Activated naive CD4-positive, alpha-beta T cell treated with anti-CD3 and anti-CD28 coated beads, Interleukin-2, amount 50 U/mL, for 16 hours (primary cell): ENCODE measurements around the gene CAD.
"Not testable (repeated sequence)": the region's sequence is repeated elsewhere in the genome, so short reads cannot be mapped to it uniquely, and the experiment has no call there.

Experiments
- DNase-seq: peaks from one replicate; pipeline ENCODE4 v3.0.0-alpha.2; 2020

Gene CAD

DNA sequence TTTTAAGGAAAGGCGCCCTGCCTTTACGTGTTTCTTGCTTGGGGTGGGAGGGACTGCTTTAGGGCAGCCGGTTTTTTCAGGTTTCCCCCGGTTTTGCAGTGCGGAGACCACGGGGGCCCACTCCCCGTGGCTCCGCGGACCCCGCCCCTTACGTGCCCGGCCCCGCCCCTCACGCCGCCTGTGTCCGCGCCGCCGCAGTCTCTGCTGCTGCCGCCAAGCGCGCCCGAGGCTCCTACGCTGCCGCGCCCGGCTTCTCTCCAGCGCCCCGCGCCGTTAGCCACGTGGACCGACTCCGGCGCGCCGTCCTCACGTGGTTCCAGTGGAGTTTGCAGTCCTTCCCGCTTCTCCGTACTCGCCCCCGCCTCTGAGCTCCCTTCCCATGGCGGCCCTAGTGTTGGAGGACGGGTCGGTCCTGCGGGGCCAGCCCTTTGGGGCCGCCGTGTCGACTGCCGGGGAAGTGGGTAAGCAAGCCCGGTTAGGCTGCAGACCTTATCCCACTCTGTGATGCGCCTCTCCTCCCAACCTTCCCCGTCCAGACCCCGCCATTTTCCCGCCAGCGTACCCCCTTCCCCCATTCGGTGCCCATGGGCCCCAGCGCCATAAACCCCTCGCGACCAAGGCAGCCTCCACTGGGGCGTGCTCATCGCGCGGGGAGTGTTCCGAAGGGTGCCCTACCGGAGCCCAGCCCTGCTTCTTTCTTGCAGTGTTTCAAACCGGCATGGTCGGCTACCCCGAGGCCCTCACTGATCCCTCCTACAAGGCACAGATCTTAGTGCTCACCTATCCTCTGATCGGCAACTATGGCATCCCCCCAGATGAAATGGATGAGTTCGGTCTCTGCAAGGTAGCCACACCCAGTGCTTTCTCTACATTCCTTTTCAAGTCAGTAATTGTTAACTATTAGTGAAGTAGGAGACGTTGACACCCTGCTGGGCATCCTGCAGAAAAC lies at the start of gene CAD:
CAD (plus strand) TSS at position 197 of the 949 bp plus-strand sequence; CDS start at position 380, 183 bp downstream.
- DNase-seq = peak; percentile 94

DNA sequence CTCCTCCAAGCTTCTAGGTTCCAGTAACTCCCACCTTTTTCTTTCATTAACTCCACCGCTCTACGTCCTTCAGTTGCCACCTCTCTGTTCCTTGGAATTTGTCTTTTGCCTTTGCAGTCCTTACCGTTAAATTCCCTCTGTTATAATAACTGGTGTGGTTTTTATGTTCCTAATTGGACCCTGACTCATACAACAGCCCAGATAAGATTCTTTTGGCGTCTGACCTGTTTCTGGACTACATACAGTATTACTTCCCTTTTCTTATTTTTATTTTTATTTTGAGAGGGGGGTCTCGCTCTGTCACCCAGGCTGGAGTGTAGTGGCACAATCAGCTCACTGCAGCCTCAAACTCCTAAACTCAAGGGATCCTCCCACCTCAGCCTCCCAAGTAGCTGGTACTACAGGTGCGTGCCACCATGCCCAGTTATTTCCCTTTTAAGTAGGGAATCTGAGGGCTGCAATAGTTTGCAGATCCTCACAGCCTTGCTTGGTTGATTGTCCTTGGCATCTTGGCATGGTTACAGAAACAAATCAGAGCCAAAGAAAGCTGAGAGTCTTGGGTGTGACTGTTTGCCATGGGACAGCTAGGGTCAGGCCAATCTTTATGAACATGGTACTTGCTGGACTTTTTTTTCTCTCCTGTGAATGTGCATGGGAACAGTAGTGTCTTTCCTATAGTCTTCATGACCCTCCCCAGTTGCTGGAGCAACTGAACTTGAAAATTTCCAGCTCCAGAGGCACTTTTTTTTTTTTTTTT lies 46.4 kb upstream of the CAD start:
- DNase-seq = no peak

DNA sequence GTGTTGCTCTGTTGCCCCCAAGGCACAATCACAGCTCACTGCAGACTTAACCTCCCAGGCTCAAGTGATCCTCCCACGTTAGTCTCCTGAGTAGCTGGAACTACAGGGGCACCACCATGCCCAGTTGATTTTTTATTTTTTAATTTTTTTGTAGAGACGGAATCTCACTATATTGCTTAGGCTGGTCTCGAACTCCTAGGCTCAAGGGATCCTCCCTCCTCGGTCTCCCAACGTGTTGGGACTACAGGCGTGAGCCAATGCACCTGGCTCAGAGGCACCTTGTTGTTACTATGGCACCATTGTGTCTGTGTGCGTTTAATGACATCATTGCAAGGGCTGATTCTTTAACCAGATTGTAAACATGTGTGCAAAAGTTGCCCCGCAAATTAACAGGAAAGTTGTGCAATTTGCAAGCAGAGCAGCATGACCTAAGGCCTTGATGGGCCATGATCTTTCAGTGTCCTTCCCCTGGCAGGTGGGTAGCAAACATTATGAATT lies 45.8 kb upstream of the CAD start:
- no peak for DNase-seq

DNA sequence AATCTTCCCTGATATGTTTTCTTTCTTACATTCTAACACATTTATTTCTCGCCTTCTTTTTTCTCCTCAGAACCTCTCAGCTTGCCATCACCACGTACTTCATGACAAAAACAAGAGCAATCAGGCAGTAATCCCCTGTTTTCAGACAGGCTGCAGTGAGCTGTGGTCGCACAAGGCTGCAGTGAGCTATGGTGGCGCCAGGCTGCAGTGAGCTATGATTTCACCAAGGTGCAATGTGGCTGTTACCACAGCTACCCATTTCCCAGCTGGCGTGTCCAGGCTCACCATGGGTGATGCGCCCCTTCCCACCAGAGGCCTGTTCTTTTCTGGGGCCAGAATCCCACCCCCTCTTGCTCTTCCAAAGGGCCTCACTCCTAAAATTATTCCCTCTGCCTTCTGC lies 42.5 kb upstream of the CAD start:
- no peak for DNase-seq

DNA sequence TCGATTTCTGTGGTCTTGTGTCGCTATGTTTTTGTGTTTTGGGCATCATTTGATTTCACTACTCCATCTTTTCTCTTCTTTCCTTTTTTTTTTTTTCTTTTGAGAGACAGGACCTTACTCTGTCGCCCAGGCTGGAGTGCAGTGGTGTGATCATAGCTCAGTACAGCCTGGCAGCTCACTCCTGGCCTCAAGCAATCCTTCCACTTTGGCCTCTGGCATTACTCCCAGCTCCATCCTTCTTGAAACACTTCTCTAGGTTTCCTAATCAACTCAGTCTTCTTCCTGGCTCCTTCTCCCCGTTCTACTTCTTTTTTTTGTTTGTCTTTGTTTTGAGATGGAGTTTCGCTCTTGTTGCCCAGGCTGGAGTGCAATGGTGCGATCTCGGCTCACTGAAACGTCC lies 41.8 kb upstream of the CAD start:
- DNase-seq = no peak

DNA sequence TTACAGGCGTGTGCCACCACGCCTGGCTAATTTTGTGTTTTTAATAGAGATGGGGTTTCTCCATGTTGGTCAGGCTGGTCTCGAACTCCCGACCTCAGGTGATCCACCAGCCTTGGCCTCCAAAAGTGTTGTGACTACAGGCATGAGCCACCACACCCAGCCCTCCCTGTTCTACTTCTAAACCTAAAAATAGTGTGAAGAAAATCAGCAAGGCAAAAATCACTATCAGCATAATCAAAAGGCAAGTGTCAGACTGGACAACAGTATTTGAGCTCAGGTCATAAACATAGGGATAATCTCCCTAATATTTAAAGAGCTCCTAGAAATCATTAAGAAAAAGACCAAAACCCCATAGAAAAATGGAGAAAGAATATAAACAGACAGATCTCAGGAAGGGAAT lies 41.4 kb upstream of the CAD start:
- not testable (repeated sequence) for DNase-seq

DNA sequence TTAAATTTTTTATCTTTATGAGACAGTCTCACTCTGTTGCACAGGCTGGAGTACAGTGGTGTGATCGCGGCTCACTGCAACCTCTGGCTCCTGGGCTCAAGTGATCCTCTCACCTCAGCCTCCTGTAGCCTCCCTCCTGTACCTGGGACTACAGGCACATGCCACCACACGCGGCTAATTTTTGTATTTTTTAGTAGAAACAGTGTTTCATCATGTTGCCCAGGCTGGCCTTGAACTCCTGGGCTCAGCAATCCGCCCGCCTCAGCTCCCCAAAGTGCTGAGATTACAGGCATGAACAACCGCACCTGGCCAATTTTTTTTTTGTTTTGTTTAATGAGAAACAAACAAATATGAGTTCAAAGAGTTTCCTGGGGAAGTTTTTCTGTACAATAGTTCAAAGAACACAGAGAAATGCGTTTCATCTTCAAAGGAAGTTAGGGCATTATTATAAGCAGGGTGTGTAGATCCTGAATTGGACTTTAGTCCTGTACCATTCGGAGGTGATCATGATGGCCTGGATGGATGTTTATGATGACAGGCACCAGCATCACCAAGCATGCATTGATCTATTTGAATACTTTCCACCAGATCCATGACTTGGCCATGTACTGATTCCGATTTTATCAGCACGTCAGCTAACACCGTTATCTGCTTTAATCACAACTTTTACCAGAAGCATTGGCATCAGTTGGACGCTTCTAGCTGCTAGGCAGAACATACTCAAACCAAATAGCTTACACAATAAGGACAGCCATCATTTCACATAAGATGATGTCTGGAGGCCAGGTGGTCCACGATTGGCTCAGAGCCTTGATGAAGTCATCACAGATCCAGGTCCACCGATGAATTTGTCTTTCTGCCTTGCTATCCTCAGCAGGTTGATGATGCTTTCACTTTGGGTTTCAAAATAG lies 39.5 kb upstream of the CAD start:
- no peak for DNase-seq

DNA sequence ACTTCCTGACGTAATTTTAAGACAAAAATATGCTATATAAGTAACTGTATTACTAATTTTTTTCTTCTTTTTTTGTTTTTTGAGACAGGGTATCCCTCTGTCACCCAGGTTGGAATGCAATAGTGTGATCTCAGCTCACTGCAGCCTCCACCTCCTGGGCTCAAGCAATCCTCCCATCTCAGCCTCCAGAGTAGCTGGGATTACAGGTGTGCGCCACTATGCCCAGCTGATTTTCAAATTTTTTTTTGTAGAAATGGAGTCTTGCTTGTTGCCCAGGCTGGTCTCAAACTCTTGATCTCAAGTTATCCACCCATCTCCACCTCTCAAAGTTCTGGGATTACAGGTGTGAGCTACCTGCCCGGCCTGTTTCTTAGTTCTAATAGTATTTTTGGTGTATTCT lies 38.7 kb upstream of the CAD start:
- DNase-seq = no peak

DNA sequence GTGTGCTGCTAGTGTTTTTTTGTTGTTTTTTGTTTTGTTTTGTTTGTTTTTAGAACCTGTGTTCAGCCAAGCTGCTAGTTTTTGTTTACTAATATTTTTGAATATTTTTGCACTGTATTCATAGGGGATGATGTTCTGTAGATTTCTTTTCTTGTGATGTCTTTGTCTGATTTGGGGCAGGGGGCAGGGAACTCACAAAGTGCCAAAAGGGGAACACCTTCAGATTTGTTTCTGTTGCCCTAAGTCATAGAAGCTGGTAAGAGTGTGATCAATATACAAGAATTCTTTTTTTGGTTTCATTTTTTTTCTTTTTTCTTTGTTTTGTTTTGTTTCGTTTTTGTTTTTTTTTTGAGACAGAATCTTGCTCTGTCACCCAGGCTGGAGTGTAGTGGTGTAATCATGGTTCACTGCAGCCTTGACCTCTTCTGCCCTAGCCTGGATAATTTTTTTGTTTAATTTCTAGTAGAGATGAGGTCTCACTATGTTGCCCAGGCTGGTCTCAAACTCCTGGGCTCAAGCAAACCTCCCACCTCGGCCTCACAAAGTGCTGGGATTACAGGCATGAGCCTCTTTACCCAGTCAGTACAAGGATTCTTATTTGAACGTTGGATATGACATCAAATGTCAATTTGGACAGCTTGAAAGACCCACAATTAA lies 37.7 kb upstream of the CAD start:
- no peak for DNase-seq

DNA sequence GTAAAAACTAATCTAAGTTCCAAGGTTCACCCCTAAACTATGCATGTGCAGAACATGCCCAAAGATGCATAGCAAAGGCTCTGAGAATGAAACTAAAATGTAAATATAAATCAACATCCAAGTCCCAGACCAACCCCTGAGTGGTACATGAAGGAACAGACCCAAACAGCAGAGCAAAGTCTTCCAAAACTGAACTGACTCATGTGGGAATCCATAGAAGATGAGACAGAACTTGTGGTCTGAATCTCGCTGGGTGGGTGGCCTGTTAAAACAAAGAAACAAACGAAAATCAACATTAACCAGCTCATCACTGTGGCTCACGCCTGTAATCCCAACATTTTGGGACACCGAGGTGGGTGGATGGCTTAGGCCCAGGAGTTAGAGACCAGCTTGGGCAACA lies 34.8 kb upstream of the CAD start:
- DNase-seq = no peak

DNA sequence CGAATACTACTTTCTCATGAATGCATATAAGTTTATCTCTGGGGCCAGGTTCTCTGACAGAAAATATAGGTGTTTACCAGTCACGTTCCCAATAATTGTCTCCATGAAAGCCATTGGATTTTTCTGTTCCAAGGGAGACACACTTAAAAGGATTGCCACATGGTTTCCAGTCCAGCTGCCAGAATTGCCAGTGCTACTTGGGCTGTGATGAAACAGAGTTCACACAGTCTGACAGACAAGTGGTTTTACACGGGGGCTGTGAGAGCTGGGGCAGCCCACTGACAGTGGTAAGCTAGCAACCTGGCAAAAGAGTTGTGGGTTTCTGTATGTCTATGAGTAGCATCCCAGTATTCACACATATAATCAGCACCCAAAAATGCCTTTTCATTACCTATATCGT lies 33.1 kb upstream of the CAD start:
- no peak for DNase-seq

DNA sequence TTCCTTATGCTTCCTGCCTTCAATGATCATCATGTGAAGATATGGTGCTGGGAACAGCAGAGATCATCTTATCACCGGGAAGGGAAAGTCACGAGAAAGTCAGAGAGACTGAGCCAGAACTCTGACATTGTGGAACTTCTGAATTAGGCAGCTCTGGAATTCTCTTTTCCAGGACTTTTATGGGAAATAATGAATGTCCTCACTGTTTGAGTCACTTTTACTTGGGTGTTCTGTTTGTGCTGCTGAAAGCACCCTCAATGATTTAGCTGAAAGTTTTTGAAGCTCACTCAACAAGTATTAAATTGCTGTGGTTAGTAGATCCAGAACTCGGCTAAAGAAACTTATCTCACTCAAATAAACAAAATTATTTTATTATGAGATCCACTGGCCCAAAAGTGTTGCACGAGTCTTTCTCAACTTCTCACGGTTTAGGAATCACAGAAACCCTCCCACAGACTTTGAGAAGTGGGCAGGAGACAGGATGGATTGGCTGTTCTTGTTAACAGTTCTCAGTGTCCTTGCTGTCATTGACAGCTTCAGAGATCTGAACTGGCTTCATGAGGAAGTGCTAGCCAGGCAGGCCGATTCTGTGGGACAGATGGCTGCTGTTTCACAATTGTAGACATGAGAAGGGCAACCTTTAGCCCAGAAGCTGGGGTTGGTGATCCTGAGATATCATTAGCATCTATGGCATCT lies 31.7 kb upstream of the CAD start:
- no peak for DNase-seq

DNA sequence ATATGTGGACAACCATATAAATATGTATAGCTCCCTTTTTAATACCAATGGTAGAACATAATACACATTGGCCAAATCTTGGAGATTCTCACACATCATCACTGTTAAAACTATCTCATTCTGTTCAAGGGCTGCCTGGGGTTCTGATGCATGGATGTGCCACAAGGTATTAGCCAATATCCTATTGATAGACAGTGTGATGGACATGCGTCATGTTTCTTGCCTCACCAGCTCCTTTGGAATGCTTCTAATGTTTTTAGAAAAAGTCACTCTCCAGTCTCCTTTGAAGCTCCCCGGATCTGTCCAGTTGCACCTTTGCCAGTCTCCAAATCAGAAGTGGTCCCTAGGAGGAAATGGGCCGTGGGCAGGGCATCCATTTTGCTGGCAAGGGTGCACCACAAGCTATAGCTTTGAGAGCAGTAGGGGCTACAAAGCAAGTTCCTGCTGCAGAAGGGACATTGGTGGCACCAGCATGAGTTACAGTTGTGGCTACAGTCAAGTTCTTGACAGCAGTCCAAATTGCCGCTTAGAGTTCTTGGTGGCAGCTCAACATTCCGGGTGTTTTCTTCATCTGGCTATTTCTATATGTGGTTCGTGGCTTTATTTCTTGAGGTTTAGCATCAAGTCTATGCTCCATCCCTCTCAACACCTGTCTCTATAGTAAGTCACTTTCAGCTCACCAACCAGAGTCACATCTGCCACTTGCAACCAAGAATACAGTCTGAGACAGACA lies 30.4 kb upstream of the CAD start:
- DNase-seq = no peak

DNA sequence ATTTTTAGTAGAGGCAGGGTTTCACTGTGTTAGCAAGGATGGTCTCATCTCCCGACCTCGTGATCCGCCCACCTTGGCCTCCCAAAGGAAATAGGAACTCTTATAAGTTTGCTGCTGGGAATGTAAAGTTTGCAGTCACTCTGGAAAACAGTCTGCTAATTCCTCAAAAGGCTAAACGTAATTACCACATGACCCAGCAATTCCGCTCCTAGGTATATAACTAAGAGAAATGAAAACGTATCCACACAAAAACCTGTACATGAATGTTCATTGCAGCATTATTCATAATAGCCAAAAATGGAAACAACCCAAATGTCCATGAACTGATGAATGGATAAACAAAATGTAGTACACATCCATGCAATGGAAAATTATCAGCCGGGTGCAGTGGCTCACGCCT lies 27.2 kb upstream of the CAD start:
- no peak for DNase-seq

DNA sequence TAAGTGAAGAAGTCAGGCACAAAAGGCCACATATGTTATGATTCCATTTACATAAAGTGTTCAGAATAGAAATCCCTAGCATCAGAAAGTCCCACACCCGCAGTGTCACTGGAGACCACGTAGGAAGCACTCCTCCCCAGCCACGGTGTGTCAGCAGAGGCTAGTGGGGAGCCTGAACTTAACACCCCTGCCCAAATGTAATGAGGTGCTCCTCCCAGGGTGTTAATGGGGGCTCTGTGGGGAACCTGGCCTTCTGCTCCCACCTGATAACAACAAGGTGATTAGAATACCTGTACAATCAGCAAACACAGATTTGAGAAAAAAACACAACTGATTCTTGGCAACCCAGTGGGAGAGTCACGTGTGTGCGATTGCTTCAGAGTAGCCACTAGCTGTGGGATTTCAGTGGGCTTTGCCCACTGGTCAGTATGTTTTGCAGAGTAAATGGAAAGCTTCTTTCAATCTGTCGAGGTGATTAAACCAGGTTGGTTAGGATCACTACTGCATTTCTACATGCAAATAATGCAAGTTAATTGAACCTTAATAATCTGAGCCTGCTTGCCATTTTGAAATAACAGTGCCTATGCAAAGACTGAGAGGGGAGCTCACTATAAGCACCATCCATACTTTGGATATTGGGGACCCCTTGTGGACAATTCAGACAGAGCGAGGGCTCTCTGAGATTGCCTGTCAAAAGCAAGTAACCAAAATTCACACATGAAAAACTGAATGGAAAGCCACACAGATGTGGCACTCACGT lies 25.9 kb upstream of the CAD start:
- peak; percentile 25 for DNase-seq

DNA sequence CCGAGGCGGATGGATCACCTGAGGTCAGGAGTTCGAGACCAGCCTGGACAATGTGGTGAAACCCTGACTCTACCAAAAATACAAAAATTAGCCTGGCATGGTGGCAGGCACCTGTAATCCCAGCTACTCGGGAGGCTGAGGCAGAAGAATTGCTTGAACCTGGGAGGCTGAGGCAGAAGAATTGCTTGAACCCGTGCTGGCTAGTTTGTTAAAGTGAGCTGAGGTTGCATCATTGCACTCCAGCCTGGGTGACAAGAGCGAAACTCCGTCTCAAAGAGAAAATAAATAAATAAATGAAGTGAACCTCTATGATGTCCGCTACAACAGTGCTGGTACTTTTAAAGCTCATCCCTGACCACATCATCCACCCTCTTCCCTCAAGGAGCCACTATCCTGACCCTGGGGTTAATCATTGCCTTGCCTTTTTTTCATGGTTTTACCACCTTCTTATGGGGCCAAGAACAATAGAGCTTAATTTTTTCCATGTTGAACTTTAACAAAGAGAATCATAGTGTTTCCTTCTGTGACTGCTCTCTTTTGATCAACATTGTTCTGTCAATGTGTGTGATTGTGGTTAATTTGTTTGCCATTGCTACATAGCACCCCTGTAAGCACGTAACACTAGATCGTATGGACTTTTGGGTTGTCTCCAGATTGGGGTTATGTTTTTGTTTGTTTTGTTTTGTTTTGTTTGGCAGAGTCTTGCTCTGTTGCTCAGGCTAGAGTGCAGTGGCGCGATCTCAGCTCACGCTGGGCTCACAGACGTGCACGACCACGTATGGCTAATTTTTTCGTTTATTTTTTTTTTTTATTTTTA lies 22.4 kb upstream of the CAD start:
- no peak for DNase-seq

DNA sequence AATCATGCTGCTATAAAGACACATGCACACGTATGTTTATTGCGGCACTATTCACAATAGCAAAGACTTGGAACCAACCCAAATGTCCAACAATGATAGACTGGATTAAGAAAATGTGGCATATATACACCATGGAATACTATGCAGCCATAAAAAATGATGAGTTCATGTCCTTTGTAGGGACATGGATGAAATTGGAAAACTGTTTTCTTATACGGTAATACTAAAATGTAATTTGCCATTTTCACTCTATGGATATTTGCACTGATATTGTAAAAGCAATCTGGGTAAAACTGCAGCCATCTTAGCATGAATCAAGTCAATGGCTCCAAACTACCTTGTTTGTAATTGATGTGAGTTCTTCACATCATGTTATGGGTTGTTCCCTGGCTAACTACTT lies 21.4 kb upstream of the CAD start:
- DNase-seq = not testable (repeated sequence)

DNA sequence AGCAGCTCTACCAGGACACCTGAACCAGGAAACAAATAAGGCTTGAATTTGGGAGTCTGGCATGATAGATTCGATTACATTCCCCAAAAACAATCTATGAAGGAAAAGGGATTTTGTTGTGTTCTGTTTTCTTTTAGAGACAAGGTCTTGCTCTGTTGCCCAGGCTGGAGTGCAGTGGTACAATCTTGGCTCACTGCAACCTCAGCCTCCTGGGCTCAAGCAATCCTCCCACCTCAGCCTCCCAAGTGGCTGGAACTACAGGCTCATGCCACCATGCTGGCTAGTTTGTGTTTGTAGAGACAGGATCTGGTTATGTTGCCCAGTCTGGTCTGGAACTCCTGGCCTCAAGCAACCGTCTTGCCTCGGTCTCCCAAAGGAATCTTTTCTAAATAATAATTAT lies 19.1 kb upstream of the CAD start:
- DNase-seq = not testable (repeated sequence)

DNA sequence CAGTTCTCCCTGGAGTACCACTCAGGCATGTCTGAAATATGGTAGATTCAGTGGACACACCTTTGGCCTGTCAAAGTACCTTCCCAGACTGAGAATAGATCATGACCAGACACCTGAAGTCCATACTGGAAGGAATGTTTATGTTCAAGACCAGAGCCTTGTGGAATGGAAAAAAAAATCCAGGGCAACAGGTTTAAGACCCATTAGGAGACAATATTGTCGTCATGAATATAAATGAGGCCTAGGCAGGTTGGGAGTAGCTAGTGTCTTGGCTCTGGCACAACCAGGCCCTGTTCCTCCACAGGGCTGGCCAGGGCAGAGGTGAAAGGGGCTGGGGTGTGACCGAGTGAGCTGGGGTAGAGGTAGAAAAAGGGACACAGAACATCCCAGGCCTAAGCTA lies 18.5 kb upstream of the CAD start:
- no peak for DNase-seq
